K562 (cell line): ENCODE results near the gene ANKRD65. TPM values are rescaled to one million over a fixed set of nuclear protein-coding genes. Genes with fewer than 3 reads are reported as not detected.

Experiments
- ARID3A ChIP-seq: IDR thresholded peaks from 2 replicates; pipeline ENCODE4 v1.6.1; 2012; ENCODE audit warnings: low read depth, low read length, improper control_type of control experiment, borderline replicate concordance
- PHF20 ChIP-seq: fragments of 450-650 bp; IDR thresholded peaks from 2 replicates; pipeline ENCODE4 v1.6.1; 2018; ENCODE audit not compliant: partially characterized antibody
- PYGO2 ChIP-seq: fragments of 450-650 bp; IDR thresholded peaks from 2 replicates; pipeline ENCODE4 v1.6.1; 2016; ENCODE audit warnings: mild to moderate bottlenecking, missing genetic modification characterization, moderate library complexity, missing compliant biosample characterization
- RBM39 ChIP-seq: fragments of 200-400 bp; formaldehyde crosslinking; optimal IDR thresholded peaks from 2 replicates; pipeline ENCODE3; 2018; ENCODE audit warnings: low read depth, low read length
- SNRNP70 ChIP-seq: fragments of 200-400 bp; formaldehyde crosslinking; optimal IDR thresholded peaks from 2 replicates; pipeline ENCODE3; 2017; ENCODE audit warnings: low read depth, low read length
- ZBTB40 ChIP-seq, 2 experiments: fragments of 450-650 bp in 1 of 2; sonication (generic) in 1 of 2; formaldehyde crosslinking in 1 of 2; IDR thresholded peaks; 2 replicates each; pipeline versions ENCODE4 v1.7.1 to v1.9.0; 2016 to 2022; ENCODE audit warnings: inconsistent platforms in 1 of 2, mild to moderate bottlenecking in 1 of 2, missing genetic modification reagents in 1 of 2
- ZNF232 ChIP-seq: sonication (generic); formaldehyde crosslinking; IDR thresholded peaks from 2 replicates; pipeline ENCODE4 v1.8.0; 2022; ENCODE audit warnings: mild to moderate bottlenecking, missing genetic modification reagents
- ZNF253 ChIP-seq: fragments of 250-450 bp; sonication (Bioruptor Pico); conservative IDR thresholded peaks from 2 replicates; pipeline ENCODE4 v1.6.1; 2021; ENCODE audit warnings: mild to moderate bottlenecking
- ZNF436 ChIP-seq: fragments of 250-450, 450-650 bp; sonication (Bioruptor Pico); formaldehyde crosslinking; IDR thresholded peaks from 2 replicates; pipeline ENCODE4 v1.7.0; 2020; ENCODE audit warnings: mild to moderate bottlenecking
- polyA plus RNA-seq, 8 experiments: library from polyadenylated mRNA; depleted of rRNA in 4 of 8; stranded (reverse) in 5 of 8; unstranded in 3 of 8; fragments of >200 nt; fragmentation: Nextera tagmentation in 2 of 8; fragmentation: Illumina TruSeq in 1 of 8; extraction: Ambion mirVana in 2 of 8; extraction: Trizol in 1 of 8; gene quantifications; 2 replicates each; pipeline versions ENCODE4 v1.2.1 to v1.2.3, GENCODE V29; 2011 to 2014; ENCODE audit warnings: inconsistent platforms in 1 of 8, missing spikeins in 1 of 8
- total RNA-seq, 7 experiments: library from RNA; depleted of rRNA in 6 of 7; stranded (reverse); fragments of >200 nt in 6 of 7; fragmentation: Illumina TruSeq in 2 of 7; extraction: Trizol in 2 of 7; gene quantifications; 2 replicates each; pipeline versions ENCODE4 v1.2.1 to v1.2.3, GENCODE V29; 2011 to 2021; ENCODE audit warnings: low replicate concordance in 1 of 7
- TF ChIP-seq, protein P1 (sequence below): sonication (generic); formaldehyde crosslinking; IDR thresholded peaks from 2 replicates; pipeline ENCODE4 v1.8.0; 2022; ENCODE audit warnings: mild to moderate bottlenecking, missing genetic modification reagents

Gene ANKRD65
- total and polyA plus RNA-seq, 9 of the 15 experiments (the other 6 are each of a cell fraction or from before 2014, with no cell fraction given), result not detected

DNA sequence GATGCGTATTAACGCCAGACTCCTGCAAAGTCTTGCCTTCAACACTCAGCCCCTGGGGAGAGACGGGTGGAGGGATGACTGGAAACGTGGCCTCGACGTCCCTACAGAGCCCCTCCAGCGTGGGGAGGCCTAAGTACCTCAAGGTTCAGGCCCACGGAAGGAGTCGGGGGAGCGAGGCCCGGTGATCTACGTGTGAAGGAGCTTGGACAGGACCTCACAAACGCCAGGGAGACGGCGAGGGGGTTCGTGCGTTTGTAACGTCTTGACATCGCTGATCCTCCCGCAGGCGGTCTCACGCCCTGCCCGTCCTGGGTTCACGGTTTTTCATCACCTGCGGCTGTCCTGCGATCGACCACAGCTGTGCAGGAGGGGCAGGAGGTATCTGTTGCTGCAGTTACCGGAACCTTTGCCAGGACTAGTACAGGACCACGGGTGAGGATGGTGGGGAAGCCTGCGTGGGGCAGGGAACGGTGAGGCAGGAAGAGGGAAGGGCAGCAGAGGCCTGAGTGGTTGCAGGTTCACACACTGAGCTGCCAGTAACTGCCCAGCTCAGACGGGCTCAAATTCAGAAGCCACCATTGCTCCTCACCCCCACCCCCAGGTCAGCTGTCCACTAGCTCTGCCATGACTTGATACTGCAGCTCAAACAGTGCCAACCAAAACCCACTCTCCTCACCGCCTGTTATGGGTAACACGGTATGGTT, 21.1 kb downstream of the ANKRD65 start (continued):
- no peak for TF ChIP-seq ZBTB40 (IDR thresholded peaks at IDR 0.05)
- peak; percentile 36; the same call in 1 of the 2 replicates for TF ChIP-seq ZBTB40 (CRISPR knock-in tag; IDR thresholded peaks at IDR 0.05)
- peak; percentile 43 for TF ChIP-seq RBM39
- TF ChIP-seq ZNF436, result no peak
- TF ChIP-seq ZNF253 (CRISPR knock-in tag), result no peak
- TF ChIP-seq SNRNP70, result peak; percentile 87
- 0 out of 2 replicates have a peak, but pooled peaks have one; percentile 8 for TF ChIP-seq ZNF232 (CRISPR knock-in tag)
- TF ChIP-seq, protein P1, sequence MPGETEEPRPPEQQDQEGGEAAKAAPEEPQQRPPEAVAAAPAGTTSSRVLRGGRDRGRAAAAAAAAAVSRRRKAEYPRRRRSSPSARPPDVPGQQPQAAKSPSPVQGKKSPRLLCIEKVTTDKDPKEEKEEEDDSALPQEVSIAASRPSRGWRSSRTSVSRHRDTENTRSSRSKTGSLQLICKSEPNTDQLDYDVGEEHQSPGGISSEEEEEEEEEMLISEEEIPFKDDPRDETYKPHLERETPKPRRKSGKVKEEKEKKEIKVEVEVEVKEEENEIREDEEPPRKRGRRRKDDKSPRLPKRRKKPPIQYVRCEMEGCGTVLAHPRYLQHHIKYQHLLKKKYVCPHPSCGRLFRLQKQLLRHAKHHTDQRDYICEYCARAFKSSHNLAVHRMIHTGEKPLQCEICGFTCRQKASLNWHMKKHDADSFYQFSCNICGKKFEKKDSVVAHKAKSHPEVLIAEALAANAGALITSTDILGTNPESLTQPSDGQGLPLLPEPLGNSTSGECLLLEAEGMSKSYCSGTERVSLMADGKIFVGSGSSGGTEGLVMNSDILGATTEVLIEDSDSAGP, result no peak
- TF ChIP-seq ARID3A, result no peak
- no peak for TF ChIP-seq PHF20
- TF ChIP-seq PYGO2 (tag), result no peak
